Stimulated activated CD4-positive, alpha-beta T cell treated with anti-CD3 and anti-CD28 coated beads, TNF-alpha, amount 100 ng/mL, for 48 hours (primary cell): ENCODE results near the gene PCBP3.
"Not testable (repeated sequence)": the region's sequence is repeated elsewhere in the genome, so short reads cannot be mapped to it uniquely, and the experiment has no call there.

Source experiments
- DNase-seq, 3 donors: peaks; one replicate each; pipeline ENCODE4 v3.0.0-alpha.2; 2020; ENCODE audit warnings: low read depth in 3 of 3

Gene PCBP3

DNA sequence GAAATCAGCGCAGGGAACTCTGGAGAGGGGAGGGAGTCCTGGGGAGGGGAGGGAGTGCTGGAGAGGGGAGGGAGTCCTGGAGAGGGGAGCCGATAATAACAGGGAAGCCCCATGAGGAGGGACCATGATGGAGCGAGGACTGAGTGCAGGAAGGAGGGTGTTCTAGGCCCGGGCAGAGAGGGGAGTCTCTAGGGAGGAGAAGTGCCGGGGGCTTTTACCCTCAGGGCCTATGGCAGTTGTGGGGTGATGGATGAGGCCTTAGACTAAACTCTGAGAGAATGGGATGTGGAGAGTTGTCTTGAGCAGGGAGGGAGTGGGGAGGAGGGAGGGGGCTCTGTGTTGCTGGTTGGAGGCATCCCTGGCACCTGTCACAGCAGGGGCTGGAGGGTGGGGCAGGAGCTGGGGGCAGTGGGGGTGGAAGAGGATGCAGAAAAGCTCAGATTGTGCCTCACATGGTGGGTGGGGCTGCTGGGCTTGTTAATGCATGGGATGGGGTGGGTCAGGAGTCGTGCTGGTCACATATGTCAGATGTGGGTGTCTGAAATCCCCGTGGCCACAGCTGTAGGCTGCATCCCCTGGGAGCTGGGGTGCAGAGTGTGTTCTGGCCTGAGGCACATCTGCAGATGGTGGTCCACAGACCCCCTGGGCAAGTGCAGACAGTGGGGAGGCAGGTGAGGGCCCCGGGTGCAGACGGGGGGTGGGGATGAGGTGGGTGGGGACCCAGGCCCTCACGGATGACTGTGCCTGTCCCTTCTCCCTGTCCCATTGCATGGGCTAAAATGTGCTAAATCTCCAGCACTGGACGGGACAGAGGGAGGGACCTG is 249.6 kb downstream of the PCBP3 start:
- no peak for DNase-seq

DNA sequence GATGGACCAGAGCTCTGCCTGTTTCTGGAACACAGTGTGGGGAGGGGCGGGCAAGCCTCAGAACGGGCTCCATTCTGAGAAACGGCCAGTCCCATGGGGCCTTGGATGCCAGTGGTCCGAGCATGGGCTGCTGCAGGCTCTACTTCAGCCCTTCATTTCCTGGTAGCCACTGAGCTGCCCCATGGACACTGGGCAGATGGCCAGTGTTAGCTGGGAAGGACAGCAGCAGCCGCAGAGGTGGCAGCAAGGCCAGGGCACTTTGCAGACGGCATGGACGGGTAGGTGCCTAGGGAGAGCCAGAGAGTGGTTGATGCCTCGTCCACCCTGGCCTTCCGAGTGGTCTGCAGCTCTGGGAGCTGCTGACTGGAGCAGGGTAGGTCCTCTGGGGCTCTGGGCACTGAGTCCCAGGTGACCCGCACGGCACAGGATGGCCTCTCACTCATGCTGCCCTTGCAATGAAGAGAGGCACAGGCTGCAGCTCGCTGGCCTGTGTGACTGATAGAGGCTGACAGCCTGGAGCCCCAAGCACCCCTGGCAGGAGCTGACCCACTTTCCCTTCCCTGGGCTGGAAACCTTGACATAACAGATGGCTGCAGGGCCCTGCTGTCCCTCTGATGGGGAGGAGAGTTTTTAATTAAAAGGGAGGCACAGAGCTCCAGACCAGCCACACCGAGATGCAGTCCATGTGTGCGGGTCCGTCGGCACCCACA is 250.4 kb downstream of the PCBP3 start:
- DNase-seq: no peak

DNA sequence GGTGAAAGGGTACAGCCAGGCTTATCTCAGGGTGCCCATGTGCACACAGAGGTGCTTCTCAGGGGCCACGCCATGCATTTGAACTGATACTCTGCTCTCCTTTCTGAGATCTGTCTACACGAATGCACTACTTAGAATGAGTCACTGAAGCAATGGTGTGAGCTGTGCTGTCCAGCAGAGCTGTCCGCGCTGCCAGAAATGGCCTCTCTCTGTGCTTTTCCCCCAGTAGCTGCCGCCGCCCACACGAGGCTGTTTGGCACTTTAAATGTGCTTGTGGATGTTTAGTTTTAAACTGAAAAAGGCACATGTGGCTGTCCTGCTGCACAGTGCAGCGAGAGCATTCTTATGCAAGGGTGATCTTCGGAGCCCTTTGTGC is 250.9 kb downstream of the PCBP3 start:
- DNase-seq: no peak

DNA sequence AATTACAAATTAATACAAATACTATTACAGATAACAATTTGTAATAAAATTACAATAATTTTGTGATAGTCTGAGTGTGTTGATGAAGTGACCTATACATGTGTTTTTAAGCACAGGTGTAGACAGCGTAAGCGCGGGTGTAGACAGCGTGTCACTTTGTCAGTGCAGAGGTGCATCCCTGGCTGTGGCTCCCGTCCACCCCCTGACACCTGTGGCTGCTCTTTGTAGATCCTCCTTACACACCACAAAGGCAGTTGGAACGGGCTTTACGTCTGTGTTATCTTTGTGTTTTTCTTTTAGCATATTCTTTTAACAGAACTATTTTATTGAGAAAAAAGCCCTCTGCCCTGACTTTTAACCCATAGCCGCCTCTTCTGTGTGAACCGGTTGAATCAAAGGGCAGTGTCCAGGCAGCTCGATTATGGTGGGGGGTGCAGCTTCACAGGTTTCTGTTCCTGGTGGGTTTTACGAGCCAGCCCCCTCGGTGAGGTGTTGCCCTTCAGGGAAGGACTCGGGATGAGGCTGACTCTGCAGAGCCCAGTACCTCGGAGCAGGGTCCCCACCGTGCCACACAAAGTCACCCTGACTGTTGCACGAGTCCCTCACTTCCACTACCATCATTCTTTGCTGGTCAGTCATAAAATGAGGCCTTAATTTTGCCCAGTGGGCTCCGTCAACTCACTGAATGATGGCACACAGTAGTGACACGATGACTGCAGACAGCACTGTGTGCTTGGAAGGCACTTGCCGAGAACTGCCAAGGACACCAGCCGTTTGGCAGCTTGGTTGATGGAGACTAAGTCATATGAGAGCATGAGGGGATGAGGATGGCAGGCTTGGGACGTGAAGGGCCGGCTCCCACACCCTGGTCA is 251.6 kb downstream of the PCBP3 start:
- no peak for DNase-seq

DNA sequence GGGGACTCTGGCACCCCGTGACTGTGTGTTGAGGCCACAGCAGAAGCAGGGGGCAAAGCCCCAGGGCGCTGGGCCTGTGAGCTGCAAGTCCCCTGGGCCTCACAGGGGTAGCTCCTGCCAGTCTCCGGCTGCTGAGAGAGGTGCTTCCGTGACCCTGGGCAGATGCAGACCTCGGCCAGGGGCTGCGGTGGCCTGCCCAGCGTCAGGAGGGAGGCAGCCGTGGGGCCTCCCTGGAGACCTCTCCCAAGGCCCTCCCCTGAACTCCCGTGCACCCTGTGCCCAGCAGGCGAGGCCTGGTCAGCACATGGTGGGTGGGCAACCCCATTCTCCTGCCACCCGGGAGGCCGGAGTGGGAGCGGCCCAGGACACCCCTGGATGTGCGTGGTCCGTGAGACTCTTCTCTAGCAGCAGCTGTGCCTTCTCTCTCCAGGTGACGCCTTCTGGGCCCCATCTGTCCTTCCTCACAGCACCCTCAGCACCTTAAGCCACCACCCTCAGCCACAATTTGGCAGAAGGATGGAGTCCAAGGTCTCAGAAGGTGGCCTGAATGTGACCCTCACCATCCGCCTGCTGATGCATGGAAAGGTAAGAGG is 252.3 kb downstream of the PCBP3 start:
- no peak for DNase-seq

DNA sequence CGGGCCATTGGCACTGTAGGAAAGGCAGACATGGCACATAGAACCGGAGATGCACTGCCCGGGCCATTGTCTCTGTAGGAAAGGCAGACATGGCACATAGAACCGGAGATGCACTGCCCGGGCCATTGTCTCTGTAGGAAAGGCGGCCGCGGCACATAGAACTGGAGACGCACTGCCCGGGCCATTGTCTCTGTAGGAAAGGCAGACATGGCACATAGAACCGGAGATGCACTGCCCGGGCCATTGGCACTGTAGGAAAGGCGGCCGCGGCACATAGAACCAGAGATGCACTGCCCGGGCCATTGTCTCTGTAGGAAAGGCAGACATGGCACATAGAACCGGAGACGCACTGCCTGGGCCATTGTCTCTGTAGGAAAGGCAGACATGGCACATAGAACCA is 252.9 kb downstream of the PCBP3 start:
- DNase-seq: not testable (repeated sequence)

DNA sequence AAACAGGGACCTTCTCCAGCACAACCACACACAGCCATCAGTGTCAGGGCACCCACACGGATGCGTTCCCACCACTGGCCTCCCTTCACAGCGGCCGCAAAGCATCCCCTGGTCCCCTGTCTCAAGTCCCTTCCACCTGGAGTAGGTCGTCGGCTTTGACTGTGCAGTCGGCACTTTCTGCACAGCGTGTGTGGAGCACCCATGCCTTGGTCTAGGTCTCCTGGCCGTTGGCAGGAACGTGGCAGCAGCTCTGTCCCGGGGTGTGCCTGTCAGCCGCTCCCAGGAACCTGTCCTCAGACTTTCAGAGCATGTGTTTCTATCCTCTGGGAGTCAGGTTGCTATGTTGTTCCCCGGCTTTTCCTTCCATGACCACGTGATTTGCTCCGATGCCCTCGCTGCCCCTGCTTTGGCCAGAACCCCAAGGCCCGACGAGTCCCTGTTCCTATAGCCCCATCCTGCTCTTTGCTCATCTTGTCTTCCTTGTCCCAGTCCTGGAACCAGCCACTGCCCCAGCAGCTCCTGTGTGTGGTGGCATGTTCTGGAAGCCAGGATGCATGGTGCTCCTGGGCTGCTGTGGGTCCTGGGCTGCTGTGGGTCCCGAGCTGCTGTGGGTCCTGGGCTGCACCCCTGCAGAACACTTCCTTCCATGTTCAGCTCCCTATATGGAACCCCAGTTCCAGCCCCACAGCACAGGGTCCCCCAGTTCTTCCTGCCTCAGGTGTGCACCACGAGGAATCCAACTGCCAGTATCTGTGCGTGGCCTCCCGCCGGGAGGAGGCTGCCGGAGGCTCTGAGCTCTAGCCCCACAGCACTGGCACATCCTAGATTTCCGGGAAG is 253.9 kb downstream of the PCBP3 start:
- DNase-seq: no peak

DNA sequence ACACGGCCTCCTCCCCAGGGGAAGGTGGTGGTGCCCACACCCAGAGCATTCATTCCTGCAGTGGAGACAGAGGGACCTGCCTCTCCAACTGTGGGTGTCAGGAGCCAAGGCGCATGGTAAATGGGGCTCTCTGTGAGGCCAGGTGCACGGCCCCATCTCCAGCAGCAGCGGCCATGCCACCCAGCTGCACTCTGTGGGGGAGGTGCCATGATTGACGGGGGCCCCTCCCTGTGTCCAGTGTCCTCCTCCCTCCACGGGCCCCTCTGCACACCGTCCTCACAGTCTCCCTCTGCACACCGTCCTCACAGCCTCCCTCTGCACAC is 254.5 kb downstream of the PCBP3 start:
- DNase-seq: no peak

DNA sequence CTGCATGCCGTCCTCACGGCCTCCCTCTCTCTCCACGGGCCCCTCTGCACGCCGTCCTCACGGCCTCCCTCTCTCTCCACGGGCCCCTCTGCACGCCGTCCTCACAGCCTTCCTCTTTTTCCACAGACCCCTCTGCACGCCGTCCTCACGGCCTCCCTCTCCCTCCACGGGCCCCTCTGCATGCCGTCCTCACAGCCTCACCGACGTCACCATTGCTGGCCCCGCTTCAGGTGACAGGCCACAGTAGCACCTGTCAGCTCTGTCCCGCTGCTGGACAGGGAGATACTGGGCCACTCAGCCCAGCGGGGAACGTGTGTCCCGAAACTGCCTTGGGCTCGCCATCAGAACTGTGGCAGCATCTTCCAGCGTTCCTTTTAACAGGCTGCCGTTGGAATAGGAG is 255.3 kb downstream of the PCBP3 start:
- no peak for DNase-seq

DNA sequence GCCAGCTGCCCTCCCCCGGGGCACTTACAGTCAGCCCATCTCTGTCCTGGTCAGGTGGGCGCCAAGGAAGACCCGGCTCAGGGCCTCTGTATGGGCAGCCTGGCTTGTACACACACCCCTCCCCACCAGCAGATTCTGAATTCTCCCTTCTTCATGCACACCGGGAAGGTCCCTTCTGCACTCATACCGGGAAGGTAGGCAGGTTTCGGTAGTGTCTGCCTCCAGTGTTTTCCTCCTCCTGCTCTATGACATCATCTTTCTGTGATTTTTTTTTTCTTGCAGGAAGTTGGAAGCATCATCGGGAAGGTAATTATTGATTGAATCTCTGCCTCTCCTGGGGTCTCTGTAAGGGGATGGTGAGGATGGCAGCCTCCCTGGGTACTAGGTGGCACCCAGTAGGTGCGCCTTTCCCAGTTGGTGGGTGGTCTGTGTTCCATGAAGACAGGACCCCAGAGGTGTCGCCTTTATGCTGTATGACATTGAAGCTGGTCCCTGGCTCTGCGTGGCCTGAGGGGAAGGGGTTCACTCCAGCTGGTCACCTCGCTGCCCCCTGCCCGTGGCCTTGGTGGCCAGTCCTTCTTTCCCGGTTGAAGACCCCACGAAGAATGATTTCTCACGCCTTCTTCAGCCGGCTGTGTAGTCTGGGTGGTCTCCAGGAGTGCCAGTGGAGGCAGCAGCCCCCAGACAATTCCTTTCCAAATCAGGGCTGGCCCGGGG is 255.9 kb downstream of the PCBP3 start:
- DNase-seq: no peak

DNA sequence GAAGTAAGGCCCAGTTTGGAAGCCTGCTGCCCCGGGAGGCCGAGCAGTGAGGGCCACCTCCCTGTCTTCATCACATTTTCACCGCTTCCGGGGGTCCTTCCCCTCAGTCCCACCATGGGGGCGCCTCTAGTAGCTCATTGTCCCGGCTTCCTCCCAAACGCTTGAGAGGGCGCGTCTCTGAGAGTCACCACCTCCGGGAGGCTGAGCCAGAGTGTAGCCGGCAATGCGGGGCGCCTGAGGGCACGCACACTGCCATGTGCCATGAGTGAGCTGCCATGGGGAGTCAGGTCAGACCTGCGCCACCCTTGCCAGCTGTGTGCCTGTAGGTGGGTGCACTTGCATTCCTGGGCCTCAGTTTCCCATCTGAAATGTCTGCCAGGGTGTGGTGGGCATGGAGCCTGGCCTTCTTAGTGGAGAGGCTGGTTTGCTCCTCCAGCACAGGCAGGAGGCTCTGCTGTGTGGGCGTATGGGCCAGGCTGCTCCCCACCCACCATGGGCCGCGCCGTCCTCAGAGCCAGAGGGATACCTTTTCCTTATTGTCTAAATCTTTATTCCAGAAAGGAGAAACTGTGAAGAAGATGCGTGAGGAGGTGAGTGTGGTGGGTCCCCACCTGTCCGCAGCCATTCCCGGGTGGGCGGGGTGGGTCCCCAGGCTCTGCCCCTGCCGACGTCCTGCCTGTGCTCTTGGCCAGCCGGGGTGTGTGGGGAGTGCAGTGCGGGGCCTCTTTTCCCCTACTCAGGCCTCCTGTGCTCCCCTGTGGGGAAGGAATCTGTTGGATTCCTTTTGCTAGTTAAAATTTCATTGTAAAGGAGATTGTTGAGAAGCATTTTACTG is 256.7 kb downstream of the PCBP3 start:
- DNase-seq: no peak

DNA sequence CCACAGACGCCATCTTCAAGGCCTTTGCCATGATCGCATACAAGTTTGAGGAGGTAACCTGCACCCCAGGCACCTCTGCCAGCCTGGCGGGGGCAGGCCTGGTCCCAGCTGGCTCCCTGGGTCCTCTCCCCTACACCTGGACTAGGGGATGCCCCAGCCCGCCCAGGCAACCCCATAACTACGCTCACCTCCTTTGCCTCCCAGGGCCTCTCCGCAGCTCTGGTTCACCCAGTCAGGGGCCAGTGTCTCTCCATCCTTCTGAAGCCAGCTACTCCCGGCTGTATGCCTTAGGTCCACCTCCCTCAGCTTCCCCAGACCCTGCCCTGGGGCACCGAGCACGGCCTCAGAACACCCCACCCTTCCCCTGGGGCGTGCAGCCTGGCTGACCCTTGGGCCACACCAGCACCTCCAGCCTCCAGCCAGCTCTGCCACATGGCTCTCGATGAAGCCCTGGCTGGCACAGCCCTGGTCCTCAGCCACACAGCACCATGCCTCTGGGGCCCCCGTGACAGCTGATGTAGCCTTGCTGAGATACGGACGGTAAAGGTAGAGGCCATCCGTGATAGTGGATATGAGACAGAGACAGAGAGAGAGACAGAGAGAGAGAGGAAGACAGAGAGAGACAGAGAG is 257.7 kb downstream of the PCBP3 start:
- no peak for DNase-seq

DNA sequence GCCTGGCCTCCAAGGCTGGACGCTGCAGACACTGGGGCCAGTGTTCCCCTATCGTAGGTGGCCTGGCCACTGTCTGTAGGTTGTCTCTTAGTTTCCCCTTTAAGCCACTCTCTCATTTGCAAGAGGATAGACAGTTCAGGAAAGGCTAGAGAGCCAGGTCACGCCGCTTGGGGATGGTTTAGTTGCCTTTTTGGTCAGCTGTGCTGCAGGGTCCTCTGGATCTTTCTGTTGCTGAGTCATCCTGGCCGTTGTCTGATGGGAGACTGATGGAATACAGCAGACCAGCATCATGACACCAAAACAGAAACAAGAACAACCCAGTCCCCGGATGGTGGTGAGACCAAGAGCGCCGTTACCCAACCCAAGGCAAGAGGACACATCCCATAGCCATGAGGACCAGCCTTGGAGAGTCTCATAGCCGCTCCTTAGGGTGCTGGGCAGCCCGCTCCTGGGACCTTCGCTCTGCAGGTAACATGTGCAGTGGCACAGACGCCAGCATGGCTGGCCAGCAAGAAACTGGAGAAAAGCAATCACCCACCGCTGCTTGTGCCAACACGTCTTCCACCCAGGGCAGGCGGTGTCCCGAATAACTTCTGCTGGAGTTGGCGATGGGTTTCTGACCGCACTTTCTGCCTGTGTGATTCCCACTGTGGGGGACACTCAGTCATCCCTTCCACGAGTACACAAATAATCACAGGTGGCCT is 258.9 kb downstream of the PCBP3 start:
- no peak for DNase-seq

DNA sequence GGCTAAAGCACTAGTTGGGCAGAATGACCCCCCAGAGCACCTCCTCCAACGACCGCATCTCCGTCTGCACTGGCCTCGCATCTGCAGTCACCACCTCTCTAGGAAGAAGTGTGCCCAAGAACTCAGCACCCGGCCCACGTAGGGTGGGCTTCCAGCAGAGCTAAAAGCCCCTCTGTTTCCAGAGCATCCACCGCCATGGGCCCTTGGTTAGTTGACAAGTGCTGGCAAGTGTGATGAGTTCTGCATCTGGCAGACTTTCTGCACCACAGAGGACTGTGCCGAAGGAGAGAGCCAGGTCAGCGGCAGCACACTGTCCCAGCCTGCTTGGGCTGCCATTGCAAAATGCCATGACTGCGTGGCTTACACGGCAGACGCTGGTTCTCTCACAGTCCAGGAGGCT is 261.7 kb downstream of the PCBP3 start:
- no peak for DNase-seq

DNA sequence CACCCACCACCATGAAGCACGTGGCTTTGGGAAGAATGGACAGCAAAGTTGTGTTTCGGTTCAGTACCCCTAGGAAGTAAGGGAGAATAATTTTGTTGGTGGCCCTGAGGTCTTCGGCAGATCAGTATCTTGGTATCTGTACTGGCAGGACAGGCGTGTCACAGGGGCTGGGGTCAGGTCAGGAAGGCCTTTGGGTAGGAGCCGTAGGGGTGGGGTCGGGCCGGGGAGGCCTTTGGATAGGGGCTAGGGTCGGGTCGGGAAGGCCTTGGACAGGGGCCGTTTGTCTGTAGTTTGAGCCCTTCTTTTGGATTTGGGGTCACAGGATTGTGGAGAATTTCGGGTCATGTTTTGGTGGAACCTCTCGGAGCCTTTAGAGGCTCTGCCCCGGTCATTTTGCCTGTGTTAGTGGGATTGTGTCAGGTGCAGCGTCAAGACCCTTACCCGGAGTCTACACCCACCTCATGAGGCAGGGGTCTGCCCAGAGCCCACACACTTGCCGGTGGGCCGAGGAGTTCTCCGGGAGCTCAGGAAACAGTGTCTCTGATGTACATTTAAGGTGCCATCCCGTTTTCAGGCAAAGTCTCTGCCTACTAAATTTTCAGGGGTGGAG is 262.8 kb downstream of the PCBP3 start:
- no peak for DNase-seq

DNA sequence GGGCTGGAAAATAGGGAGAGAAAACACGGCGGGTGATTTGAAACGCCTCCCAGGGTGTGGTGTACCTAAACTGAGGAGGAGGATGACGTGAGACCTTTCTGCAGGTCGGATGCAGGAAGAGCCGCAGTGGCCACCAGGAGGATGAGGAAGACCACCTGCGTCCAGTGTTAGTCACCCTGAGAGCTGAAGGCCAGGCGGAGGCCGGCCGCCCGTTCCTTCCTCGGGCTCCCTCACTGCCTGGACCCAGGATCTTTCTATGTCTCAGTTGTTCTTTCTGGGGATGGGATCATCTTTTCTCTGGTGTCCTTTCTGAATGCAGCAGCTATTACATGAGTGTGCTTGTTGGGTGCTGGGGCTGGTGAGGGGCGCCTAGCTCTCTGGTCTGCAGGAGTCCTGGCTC is 263.3 kb downstream of the PCBP3 start:
- DNase-seq: no peak

DNA sequence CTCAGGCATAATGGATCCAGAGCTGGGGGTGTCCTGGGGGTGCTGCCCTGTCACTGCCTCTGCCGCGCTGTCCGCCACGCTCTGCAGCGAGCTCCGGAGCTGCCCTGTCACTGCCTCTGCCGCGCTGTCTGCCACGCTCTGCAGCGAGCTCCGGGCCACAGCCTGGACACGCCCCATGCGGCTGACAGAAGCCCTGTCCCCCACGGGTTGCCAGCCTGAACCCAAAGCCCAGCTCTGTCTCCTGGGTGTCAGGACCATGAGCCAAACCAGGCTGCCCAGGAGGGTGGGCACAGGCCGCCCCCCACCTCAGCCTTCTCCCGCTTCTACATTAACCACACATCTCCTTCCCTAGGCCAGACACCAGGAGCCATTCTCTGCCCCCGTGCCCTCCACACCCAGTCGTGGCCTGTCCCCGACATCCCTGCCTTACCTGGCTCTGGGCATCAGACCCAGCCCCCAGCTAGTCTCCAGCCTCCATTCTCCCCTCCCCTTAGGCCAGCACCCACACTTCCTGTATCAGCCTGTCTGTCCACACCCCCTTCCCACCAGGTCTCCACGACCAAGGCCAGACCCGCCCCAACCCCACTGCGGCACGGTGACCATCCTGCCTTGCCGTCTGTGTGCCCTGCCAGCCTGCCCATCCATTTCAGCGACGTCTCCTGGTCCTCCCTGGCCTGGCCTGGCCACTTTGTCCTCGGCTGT is 265.2 kb downstream of the PCBP3 start:
- no peak for DNase-seq
